Prostate gland (tissue), 2 donors: ENCODE data around the gene LTN1.

Source experiments
- CTCF ChIP-seq, 4 experiments: fragments of 200-600 bp in 2 of 4; fragments of 450-650 bp in 2 of 4; sonication (generic) in 2 of 4; IDR thresholded peaks; 1 replicate in 3 of 4; 2 replicates in 1 of 4; pipeline ENCODE4 v1.5.1; 2016 to 2019; ENCODE audit warnings: antibody characterized with exemption in 4 of 4, mild to moderate bottlenecking in 2 of 4, moderate library complexity in 2 of 4
- POLR2AphosphoS5 ChIP-seq: sonication (generic); formaldehyde crosslinking; IDR thresholded peaks from one replicate; pipeline ENCODE4 v1.6.1; 2017; ENCODE audit warnings: antibody characterized with exemption

GRCh38 chr21:28903448-28903847, 89.2 kb downstream of the LTN1 start:
- TF ChIP-seq CTCF (IDR thresholded peaks at IDR 0.05) (no peak), POLR2AphosphoS5 (no peak)
